GM12864 (cell line): Measurements from ENCODE around the gene BLVRB.
"Not testable (repeated sequence)": the region's sequence is repeated elsewhere in the genome, so short reads cannot be mapped to it uniquely, and the experiment has no call there.

Experiments
- DNase-seq: peaks from one replicate; pipeline ENCODE4 v3.0.0-alpha.2; 2011; ENCODE audit warnings: low read depth
- H3K4me3 ChIP-seq: 2 replicates; pipeline ENCODE4 v1.5.1; 2011; ENCODE audit warnings: mild to moderate bottlenecking, low read depth, low read length, control low read depth
- CTCF ChIP-seq: IDR thresholded peaks from 2 replicates; pipeline ENCODE4 v1.5.1; 2011; ENCODE audit warnings: low read depth, mild to moderate bottlenecking, moderate library complexity, low read length, control low read depth, inconsistent platforms; ENCODE audit errors: missing control alignments

Gene BLVRB

GRCh38 chr19:40489882-40490230, 24.3 kb upstream of the BLVRB start:
- TF ChIP-seq CTCF: no peak
- no peak overlapping the region for H3K4me3 ChIP-seq
- no peak for DNase-seq

- no peak for DNase-seq
- no peak overlapping the region for H3K4me3 ChIP-seq
- no peak for TF ChIP-seq CTCF
Measured at GRCh38 chr19:40486017-40486416, 20.5 kb upstream of the BLVRB start.

- not testable (repeated sequence) for DNase-seq, H3K4me3 ChIP-seq
Measured at GRCh38 chr19:40475878-40476644, 10.5 kb upstream of the BLVRB start.

- DNase-seq: no peak
- no peak for TF ChIP-seq CTCF
- no peak overlapping the region for H3K4me3 ChIP-seq
Measured at GRCh38 chr19:40474737-40475136, 9.2 kb upstream of the BLVRB start.

GRCh38 chr19:40472516-40472915, 7.0 kb upstream of the BLVRB start:
- DNase-seq: no peak
- no peak for TF ChIP-seq CTCF
- no peak overlapping the region for H3K4me3 ChIP-seq

- no peak overlapping the region for H3K4me3 ChIP-seq
- no peak for TF ChIP-seq CTCF
- DNase-seq: no peak
Measured at GRCh38 chr19:40471111-40471510, 5.6 kb upstream of the BLVRB start.

GRCh38 chr19:40469011-40469410, 3.5 kb upstream of the BLVRB start:
- DNase-seq: no peak
- TF ChIP-seq CTCF: no peak
- H3K4me3 ChIP-seq: no peak overlapping the region
